HEK293T (cell line): Measurements from ENCODE around the gene CERS3.

ENCODE experiments used
- CTCF ChIA-PET: fragments of 350-600 bp; formaldehyde crosslinking; extraction: SDS; loops from one replicate; lab custom pipeline; 2021; ENCODE audit warnings: antibody characterized with exemption, inconsistent platforms; lab: Yijun Ruan, JAX
- POLR2A ChIA-PET: fragments of 350-600 bp; formaldehyde crosslinking; extraction: SDS; loops from one replicate; lab custom pipeline; 2020; ENCODE audit warnings: antibody characterized with exemption, inconsistent platforms; lab: Yijun Ruan, JAX
- DNase-seq: peaks from one replicate; pipeline ENCODE4 v3.0.0; 2012; ENCODE audit warnings: mixed read lengths; ENCODE audit errors: extremely low spot score
- ARNT ChIP-seq: fragments of 450-650 bp; IDR thresholded peaks from 2 replicates; pipeline ENCODE4 v1.6.1; 2017; ENCODE audit warnings: mild to moderate bottlenecking
- BHLHE40 ChIP-seq: fragments of 450-650 bp; IDR thresholded peaks from 2 replicates; pipeline ENCODE4 v1.6.1; 2016; ENCODE audit warnings: mild to moderate bottlenecking, moderate library complexity, borderline replicate concordance
- CTBP1 ChIP-seq: fragments of 450-650 bp; IDR thresholded peaks from 2 replicates; pipeline ENCODE4 v1.6.1; 2016; ENCODE audit warnings: borderline replicate concordance
- ELF4 ChIP-seq: fragments of 450-650 bp; IDR thresholded peaks from 2 replicates; pipeline ENCODE4 v1.6.1; 2017; ENCODE audit warnings: antibody characterized with exemption
- FOXA1 ChIP-seq: fragments of 450-650 bp; IDR thresholded peaks from 2 replicates; pipeline ENCODE4 v1.6.1; 2016; ENCODE audit warnings: mild to moderate bottlenecking
- FOXK2 ChIP-seq: fragments of 450-650 bp; IDR thresholded peaks from 2 replicates; pipeline ENCODE4 v1.6.1; 2016; ENCODE audit warnings: mild to moderate bottlenecking
- FOXM1 ChIP-seq: fragments of 450-650 bp; IDR thresholded peaks from 2 replicates; pipeline ENCODE4 v1.6.1; 2017; ENCODE audit warnings: mild to moderate bottlenecking, borderline replicate concordance
- HDGF ChIP-seq: fragments of 450-650 bp; IDR thresholded peaks from 2 replicates; pipeline ENCODE4 v1.6.1; 2017; ENCODE audit warnings: antibody characterized with exemption, borderline replicate concordance
- L3MBTL2 ChIP-seq: fragments of 450-650 bp; conservative IDR thresholded peaks from 2 replicates; pipeline ENCODE4 v1.6.1; 2016; ENCODE audit warnings: mild to moderate bottlenecking
- LEF1 ChIP-seq: fragments of 450-650 bp; IDR thresholded peaks from 2 replicates; pipeline ENCODE4 v1.6.1; 2017; ENCODE audit warnings: mild to moderate bottlenecking, borderline replicate concordance
- NFRKB ChIP-seq: fragments of 450-650 bp; IDR thresholded peaks from 2 replicates; pipeline ENCODE4 v1.6.1; 2016; ENCODE audit warnings: mild to moderate bottlenecking, moderate library complexity
- SP1 ChIP-seq: fragments of 450-650 bp; IDR thresholded peaks from 2 replicates; pipeline ENCODE4 v1.6.1; 2017
- SUZ12 ChIP-seq: fragments of 450-650 bp; IDR thresholded peaks from 2 replicates; pipeline ENCODE4 v1.6.1; 2016; ENCODE audit warnings: mild to moderate bottlenecking
- TARDBP ChIP-seq: fragments of 450-650 bp; IDR thresholded peaks from 2 replicates; pipeline ENCODE4 v1.6.1; 2016
- ZNF384 ChIP-seq: fragments of 450-650 bp; IDR thresholded peaks from 2 replicates; pipeline ENCODE4 v1.6.1; 2016
- TF ChIP-seq, protein P1 (sequence below): fragments of 450-650 bp; IDR thresholded peaks from 2 replicates; pipeline ENCODE4 v1.6.1; 2016

The CERS3 gene

DNA sequence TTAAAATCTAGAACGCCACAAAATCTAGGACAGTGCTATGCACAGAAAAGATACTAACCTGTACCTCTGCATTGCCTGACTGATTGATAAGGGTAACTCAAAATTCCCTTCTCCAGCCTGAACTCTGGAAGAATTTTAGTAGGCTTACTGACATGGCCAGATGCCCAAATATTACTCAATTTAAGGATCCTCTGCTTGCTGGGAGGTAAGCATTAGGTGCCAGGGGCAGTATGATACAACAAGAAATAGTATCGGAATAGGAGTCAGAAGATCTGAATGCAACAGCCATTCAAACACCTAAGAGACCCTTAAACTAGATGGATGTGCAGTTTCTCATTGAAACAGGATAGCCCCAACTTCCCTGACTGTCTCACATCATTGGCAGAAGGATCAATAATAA is 45.4 kb downstream of the CERS3 start:
- no peak for DNase-seq
- no peak for TF ChIP-seq LEF1
- no peak for TF ChIP-seq FOXA1
- TF ChIP-seq FOXM1 = no peak
- TF ChIP-seq HDGF = no peak
- no peak for TF ChIP-seq ZNF384
- TF ChIP-seq FOXK2 = no peak
- no peak for TF ChIP-seq ARNT
- TF ChIP-seq CTBP1 = no peak
- no peak for TF ChIP-seq NFRKB
- TF ChIP-seq ELF4 = no peak
- TF ChIP-seq L3MBTL2 = no peak
- TF ChIP-seq TARDBP = no peak
- TF ChIP-seq SUZ12 = no peak
- no peak for TF ChIP-seq BHLHE40
- no peak for TF ChIP-seq SP1
- TF ChIP-seq, protein P1, sequence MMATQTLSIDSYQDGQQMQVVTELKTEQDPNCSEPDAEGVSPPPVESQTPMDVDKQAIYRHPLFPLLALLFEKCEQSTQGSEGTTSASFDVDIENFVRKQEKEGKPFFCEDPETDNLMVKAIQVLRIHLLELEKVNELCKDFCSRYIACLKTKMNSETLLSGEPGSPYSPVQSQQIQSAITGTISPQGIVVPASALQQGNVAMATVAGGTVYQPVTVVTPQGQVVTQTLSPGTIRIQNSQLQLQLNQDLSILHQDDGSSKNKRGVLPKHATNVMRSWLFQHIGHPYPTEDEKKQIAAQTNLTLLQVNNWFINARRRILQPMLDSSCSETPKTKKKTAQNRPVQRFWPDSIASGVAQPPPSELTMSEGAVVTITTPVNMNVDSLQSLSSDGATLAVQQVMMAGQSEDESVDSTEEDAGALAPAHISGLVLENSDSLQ = no peak
- ChIA-PET POLR2A (no interaction called here), CTCF (no interaction called here)

DNA sequence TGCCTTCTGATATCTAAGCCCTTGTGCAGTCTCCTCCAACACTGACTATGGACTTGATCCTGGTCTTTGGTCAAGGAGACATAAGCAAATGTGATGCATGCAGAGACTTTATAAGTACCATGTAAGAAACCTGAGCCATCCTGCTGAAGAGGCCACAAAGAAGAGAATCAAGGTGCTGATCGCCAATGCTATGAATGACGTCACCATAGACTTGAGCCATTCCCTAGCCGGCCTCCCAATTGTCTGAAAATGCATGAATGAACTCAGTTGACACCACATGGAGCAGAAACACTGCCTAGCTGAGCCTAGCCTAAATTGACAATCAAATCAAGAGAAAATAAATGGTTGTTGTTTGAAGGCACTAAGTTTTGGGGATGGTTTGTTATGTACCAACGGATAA is 51.9 kb downstream of the CERS3 start:
- POLR2A ChIA-PET = no interaction called here

DNA sequence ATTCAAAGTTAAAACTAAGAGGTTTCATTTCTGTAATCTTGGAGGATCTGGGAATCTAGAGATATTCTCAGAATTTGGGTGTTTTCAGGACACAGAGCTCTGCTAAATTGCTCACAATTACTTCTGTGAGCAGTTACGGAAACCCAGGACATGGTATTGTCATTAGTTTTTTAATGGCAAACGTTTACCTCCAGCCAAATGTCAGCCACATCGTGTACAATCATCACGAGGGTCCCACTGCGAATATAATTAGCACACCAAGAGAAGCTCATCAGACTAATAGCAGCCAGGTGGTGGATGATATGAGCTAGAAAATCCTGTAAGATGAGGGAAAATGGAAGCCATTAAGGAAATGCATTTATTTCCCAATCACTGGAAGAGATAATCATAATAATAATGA is 56.0 kb downstream of the CERS3 start:
- ChIA-PET CTCF (no interaction called here), POLR2A (no interaction called here)
- no peak for DNase-seq

More for the DNA sequence above, 51.9 kb downstream of the CERS3 start:
- DNase-seq = no peak
- CTCF ChIA-PET = no interaction called here
- TF ChIP-seq ARNT (no peak), HDGF (no peak), FOXM1 (no peak), BHLHE40 (no peak), NFRKB (no peak), CTBP1 (no peak), ZNF384 (no peak), FOXK2 (no peak), SUZ12 (no peak), FOXA1 (no peak), LEF1 (no peak), L3MBTL2 (no peak), TARDBP (no peak)

DNA sequence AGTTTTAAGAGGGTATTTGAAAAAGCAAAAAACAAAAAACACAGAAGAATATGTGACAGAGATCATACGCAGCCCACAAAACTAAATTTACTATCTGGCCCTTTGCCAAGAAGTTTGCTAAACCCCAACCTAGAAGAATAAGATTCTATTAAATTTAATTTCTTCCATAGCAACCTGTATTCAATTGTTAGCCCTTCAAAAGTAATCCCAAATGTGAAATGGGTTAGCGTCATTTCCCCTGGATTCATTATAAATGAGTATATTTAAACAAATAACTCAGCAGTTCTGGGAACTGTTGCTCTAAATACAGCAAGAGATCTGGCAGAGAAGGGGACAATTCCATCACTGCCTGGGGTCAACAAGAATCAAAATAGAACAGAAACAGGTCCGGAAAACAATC is 56.8 kb downstream of the CERS3 start:
- POLR2A ChIA-PET = no interaction called here
- DNase-seq = no peak
- no peak for TF ChIP-seq HDGF
- no peak for TF ChIP-seq TARDBP
- TF ChIP-seq FOXA1 = no peak
- TF ChIP-seq NFRKB = no peak
- TF ChIP-seq ARNT = no peak
- TF ChIP-seq SP1 = no peak
- TF ChIP-seq FOXK2 = no peak
- TF ChIP-seq LEF1 = no peak
- TF ChIP-seq ELF4 = no peak
- TF ChIP-seq ZNF384 = no peak
- TF ChIP-seq BHLHE40 = no peak
- TF ChIP-seq FOXM1 = no peak
- TF ChIP-seq SUZ12 = no peak
- TF ChIP-seq, protein P1 = no peak
- no peak for TF ChIP-seq L3MBTL2
- no peak for TF ChIP-seq CTBP1
- CTCF ChIA-PET = no interaction called here

More for the DNA sequence above, 56.0 kb downstream of the CERS3 start:
- TF ChIP-seq TARDBP = no peak
- TF ChIP-seq CTBP1 = no peak
- TF ChIP-seq ELF4 = no peak
- TF ChIP-seq LEF1 = no peak
- TF ChIP-seq ARNT = no peak
- TF ChIP-seq BHLHE40 = no peak
- no peak for TF ChIP-seq ZNF384
- TF ChIP-seq FOXK2 = no peak
- no peak for TF ChIP-seq SUZ12
- TF ChIP-seq, protein P1 = no peak
- TF ChIP-seq HDGF = no peak
- no peak for TF ChIP-seq NFRKB

DNA sequence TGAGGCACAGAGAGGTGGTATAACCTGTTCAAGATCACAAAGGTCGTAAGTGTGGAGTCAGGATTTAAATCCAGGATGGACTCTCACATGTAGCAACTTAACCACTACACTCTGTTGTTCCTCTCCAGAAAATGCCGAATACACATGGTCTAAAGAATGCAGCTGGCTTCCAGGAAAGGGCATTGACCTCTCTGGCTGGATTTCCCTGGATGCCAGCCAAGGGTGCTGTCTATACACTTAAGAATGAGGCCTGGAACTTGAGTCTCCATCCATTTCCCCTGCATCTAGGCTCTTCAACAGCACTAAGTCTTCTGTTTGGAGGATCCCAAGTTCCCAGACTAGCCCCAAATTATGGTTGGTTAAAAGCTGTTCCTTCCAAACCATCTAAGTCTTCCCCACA is 60.5 kb downstream of the CERS3 start:
- no peak for DNase-seq
- POLR2A ChIA-PET = no interaction called here
- CTCF ChIA-PET = no interaction called here
- TF ChIP-seq TARDBP (no peak), CTBP1 (no peak), NFRKB (no peak), FOXK2 (no peak)
- TF ChIP-seq, protein P1 = no peak

DNA sequence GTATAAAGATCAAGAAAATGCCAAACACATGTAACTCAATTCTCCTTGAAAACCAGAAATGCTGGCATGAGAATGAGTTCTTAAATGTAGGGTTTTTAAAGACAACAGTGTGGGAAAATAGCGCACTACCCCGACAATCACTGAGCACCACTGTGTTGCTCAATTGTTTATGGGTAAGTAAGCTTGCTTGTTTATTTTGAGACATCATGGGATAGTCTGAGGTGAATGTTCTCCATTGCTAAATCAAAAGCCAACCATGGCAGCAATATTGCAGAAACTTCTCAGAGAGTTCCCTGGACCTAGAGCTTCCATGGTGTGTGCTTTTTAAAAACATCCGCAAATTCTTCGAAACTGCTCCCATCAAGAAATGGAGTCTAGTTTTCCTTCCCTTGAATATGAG is 62.7 kb downstream of the CERS3 start:
- ChIA-PET POLR2A (no interaction called here), CTCF (no interaction called here)
- TF ChIP-seq NFRKB = no peak
- TF ChIP-seq ELF4 = no peak
- TF ChIP-seq BHLHE40 = no peak
- no peak for TF ChIP-seq CTBP1
- no peak for TF ChIP-seq TARDBP
- TF ChIP-seq SUZ12 = no peak
- TF ChIP-seq ZNF384 = no peak
- DNase-seq = no peak
